IPS-15b (cell line): Measurements from ENCODE around the gene FTCD.

ENCODE experiments used
- H3K27me3 ChIP-seq: one replicate; pipeline ENCODE4 v1.6.1; 2013; ENCODE audit warnings: low read length; ENCODE audit not compliant: control insufficient read depth, insufficient read depth
- H3K36me3 ChIP-seq: one replicate; pipeline ENCODE4 v1.6.1; 2013; ENCODE audit warnings: low read length; ENCODE audit not compliant: control insufficient read depth, insufficient read depth
- H3K4me1 ChIP-seq: one replicate; pipeline ENCODE4 v1.6.1; 2013; ENCODE audit warnings: mild to moderate bottlenecking, low read length; ENCODE audit not compliant: control insufficient read depth, insufficient read depth
- H3K4me3 ChIP-seq: one replicate; pipeline ENCODE4 v1.5.1; 2013; ENCODE audit warnings: low read depth, low read length
- H3K9ac ChIP-seq: one replicate; pipeline ENCODE4 v1.6.1; 2013; ENCODE audit warnings: low read depth, mild to moderate bottlenecking, low read length
- H3K9me3 ChIP-seq: one replicate; pipeline ENCODE4 v1.6.1; 2013; ENCODE audit warnings: mild to moderate bottlenecking, low read length; ENCODE audit not compliant: control insufficient read depth, insufficient read depth

Gene FTCD

GRCh38 chr21:46088189-46088588, 67.2 kb downstream of the FTCD start:
- H3K36me3 ChIP-seq = no peaks in the 10 kb centered on the region
- H3K4me3 ChIP-seq = no peak overlapping the region
- no peak overlapping the region for H3K9ac ChIP-seq
- no peaks in the 10 kb centered on the region for H3K4me1 ChIP-seq
- peaks cover under 1% of the 10 kb centered on the region for H3K9me3 ChIP-seq
- no peaks in the 10 kb centered on the region for H3K27me3 ChIP-seq

GRCh38 chr21:46087641-46088040, 67.7 kb downstream of the FTCD start:
- Histone ChIP-seq H3K9me3 (no peaks in the 10 kb centered on the region), H3K4me3 (no peak overlapping the region), H3K27me3 (no peaks in the 10 kb centered on the region), H3K4me1 (no peaks in the 10 kb centered on the region), H3K36me3 (no peaks in the 10 kb centered on the region), H3K9ac (no peak overlapping the region)
